GM13976 (cell line): ENCODE data around the gene SLIT3.

ENCODE experiments used
- DNase-seq: peaks from one replicate; pipeline ENCODE4 v3.0.0; 2012; ENCODE audit warnings: low spot score
- CTCF ChIP-seq: IDR thresholded peaks from 2 replicates; pipeline ENCODE4 v1.5.1; 2012; ENCODE audit warnings: borderline replicate concordance, mild to moderate bottlenecking; ENCODE audit not compliant: insufficient read depth; ENCODE audit errors: extremely low read depth, missing control alignments, control extremely low read depth
- in situ Hi-C: fragments of 300-500 bp; cut with MboI; formaldehyde crosslinking; loops from one replicate; pipeline ENCODE4 v1.12.0; 2022; ENCODE audit warnings: low sequenced_read_pairs, mixed read lengths, inconsistent platforms; ENCODE audit not compliant: unreplicated experiment

Gene SLIT3

GRCh38 chr5:168778536-168778935, 522.4 kb downstream of the SLIT3 start:
- TF ChIP-seq CTCF: no peak
- in situ Hi-C loops: no loop called here
- DNase-seq: no peak

- no peak for DNase-seq
- no peak for TF ChIP-seq CTCF
- in situ Hi-C loops: no loop called here
Measured at GRCh38 chr5:168777651-168778050, 523.3 kb downstream of the SLIT3 start.

GRCh38 chr5:168776070-168776469, 524.9 kb downstream of the SLIT3 start:
- no peak for TF ChIP-seq CTCF
- in situ Hi-C loops: no loop called here
- DNase-seq: no peak

GRCh38 chr5:168773226-168773625, 527.7 kb downstream of the SLIT3 start:
- DNase-seq: no peak
- TF ChIP-seq CTCF: no peak
- in situ Hi-C loops: no loop called here

- no peak for TF ChIP-seq CTCF
- no peak for DNase-seq
- in situ Hi-C loops: no loop called here
Measured at GRCh38 chr5:168772316-168772961, 528.5 kb downstream of the SLIT3 start.

GRCh38 chr5:168771678-168772077, 529.3 kb downstream of the SLIT3 start:
- no peak for TF ChIP-seq CTCF
- no peak for DNase-seq
- in situ Hi-C loops: no loop called here

GRCh38 chr5:168770996-168771395, 529.9 kb downstream of the SLIT3 start:
- in situ Hi-C loops: no loop called here
- DNase-seq: no peak
- no peak for TF ChIP-seq CTCF
